Upper lobe of left lung (tissue), 6 donors: Measurements from ENCODE around the gene ANKRD60. TPM values are rescaled to one million over a fixed set of nuclear protein-coding genes. Genes with fewer than 3 reads are reported as not detected.

Experiments
- ATAC-seq, 2 donors: fragments of 200-7000 bp; cut with Tn5 transposase; one replicate each; pipeline ENCODE4 v1.9.1; 2022; ENCODE audit warnings: mild to moderate bottlenecking in 2 of 2, moderate library complexity in 2 of 2; ENCODE audit not compliant: low FRiP score in 2 of 2
- DNase-seq, 2 donors: peaks; one replicate each; pipeline ENCODE4 v3.0.0-alpha.2; 2019 to 2020
- H3K27ac ChIP-seq, 4 donors: fragments of 200-600 bp; sonication (generic); one replicate each; pipeline ENCODE4 v1.5.1; 2016 to 2019
- H3K27me3 ChIP-seq, 4 donors: fragments of 200-600 bp; sonication (generic); one replicate each; pipeline ENCODE4 v1.5.1; 2017 to 2019
- H3K36me3 ChIP-seq, 4 donors: fragments of 200-600 bp; sonication (generic); one replicate each; pipeline ENCODE4 v1.5.1; 2016 to 2019
- H3K4me1 ChIP-seq, 4 donors: fragments of 200-600 bp; sonication (generic); one replicate each; pipeline ENCODE4 v1.5.1; 2018 to 2019
- H3K4me3 ChIP-seq, 4 donors: fragments of 200-600 bp; sonication (generic); one replicate each; pipeline ENCODE4 v1.5.1; 2017 to 2019; ENCODE audit warnings: mild to moderate bottlenecking in 2 of 4, moderate library complexity in 1 of 4
- H3K9me3 ChIP-seq, 4 donors: fragments of 200-600 bp; sonication (generic); one replicate each; pipeline ENCODE4 v1.5.1; 2018 to 2019
- CTCF ChIP-seq, 6 experiments: fragments of 450-650 bp in 4 of 6; fragments of 200-600 bp in 2 of 6; sonication (generic) in 2 of 6; IDR thresholded peaks; one replicate each; pipeline ENCODE4 v1.5.1; 2016 to 2019; ENCODE audit warnings: antibody characterized with exemption in 6 of 6
- EP300 ChIP-seq, 4 donors: sonication (generic); formaldehyde crosslinking; IDR thresholded peaks; one replicate each; pipeline ENCODE4 v1.5.1; 2017; ENCODE audit warnings: antibody characterized with exemption in 4 of 4, control low read depth in 2 of 4
- POLR2A ChIP-seq, 4 donors: fragments of 450-650 bp; IDR thresholded peaks; one replicate each; pipeline ENCODE4 v1.5.1; 2016 to 2017; ENCODE audit warnings: antibody characterized with exemption in 4 of 4, mild to moderate bottlenecking in 2 of 4
- POLR2AphosphoS5 ChIP-seq, 2 donors: sonication (generic); formaldehyde crosslinking; IDR thresholded peaks; one replicate each; pipeline ENCODE4 v1.5.1; 2017; ENCODE audit warnings: antibody characterized with exemption in 2 of 2
- WGBS, 2 donors: methylation state at CpG; one replicate each; pipeline ENCODE4 v1.1.5; 2017 to 2018; 5-methylcytosine and 5-hydroxymethylcytosine counted together
- total RNA-seq, 6 donors: library from RNA; depleted of rRNA in 4 of 6; stranded (reverse); fragments of >200 nt in 4 of 6; gene quantifications; one replicate each; pipeline versions ENCODE4 v1.1.0 to v1.2.1, GENCODE V29; 2016 to 2021
- donor health status: DM: no; HTN: no; CAD: no; lungs with moderate emphysema.
- donor health status: DM: no; HTN: yes; CAD: no; lungs with severe emphysema.

The ANKRD60 gene
- total RNA-seq, 6 donors from 2014 or later = not detected

- peaks cover 0 to 9% (median 0%) of the 10 kb centered on the region in 4 donors for H3K36me3 ChIP-seq
- ATAC-seq (no peak), DNase-seq (no peak)
- peaks cover 3 to 21% (median 10%) of the 10 kb centered on the region in 4 donors for H3K27me3 ChIP-seq
- WGBS, 2 donors = 94 to 100% methylated on average over 4 to 5 of the region's 5 CpGs
- no peaks in the 10 kb centered on the region for H3K9me3 ChIP-seq
- H3K4me3 ChIP-seq = no peak overlapping the region
- TF ChIP-seq EP300 (IDR thresholded peaks at IDR 0.05) (no peak), POLR2A (IDR thresholded peaks at IDR 0.05) (no peak), POLR2AphosphoS5 (IDR thresholded peaks at IDR 0.05) (no peak), CTCF (IDR thresholded peaks at IDR 0.05) (no peak)
- peaks cover 4 to 11% (median 8%) of the 10 kb centered on the region in 4 donors for H3K4me1 ChIP-seq
- H3K27ac ChIP-seq = no peak overlapping the region
These were observed 906 bp downstream of the ANKRD60 start for GRCh38 chr20:58227391-58228102.

GRCh38 chr20:58225452-58226200, 2.8 kb downstream of the ANKRD60 start:
- Histone ChIP-seq H3K27me3 (peaks cover 3 to 21% (median 10%) of the 10 kb centered on the region in 4 donors), H3K36me3 (no peaks in the 10 kb centered on the region), H3K27ac (no peak overlapping the region), H3K4me1 (peaks cover 4 to 11% (median 8%) of the 10 kb centered on the region in 4 donors), H3K4me3 (no peak overlapping the region), H3K9me3 (no peaks in the 10 kb centered on the region)
- DNase-seq (no peak), ATAC-seq (no peak)
- TF ChIP-seq EP300 (IDR thresholded peaks at IDR 0.05) (no peak), CTCF (IDR thresholded peaks at IDR 0.05) (no peak), POLR2AphosphoS5 (IDR thresholded peaks at IDR 0.05) (no peak), POLR2A (IDR thresholded peaks at IDR 0.05) (no peak)
- WGBS, 2 donors = 58 to 69% methylated on average over 13 to 15 of the region's 15 CpGs

GRCh38 chr20:58224974-58225373, 3.5 kb downstream of the ANKRD60 start:
- Histone ChIP-seq H3K9me3 (no peaks in the 10 kb centered on the region), H3K27ac (no peak overlapping the region), H3K4me1 (peaks cover 4 to 11% (median 8%) of the 10 kb centered on the region in 4 donors), H3K27me3 (peaks cover 3 to 21% (median 10%) of the 10 kb centered on the region in 4 donors), H3K4me3 (no peak overlapping the region), H3K36me3 (no peaks in the 10 kb centered on the region)
- 36 to 48% methylated on average over 5 of the region's 5 CpGs for WGBS, 2 donors
- ATAC-seq = no peak
- TF ChIP-seq POLR2A (IDR thresholded peaks at IDR 0.05) = no peak
- no peak for TF ChIP-seq EP300 (IDR thresholded peaks at IDR 0.05)
- TF ChIP-seq POLR2AphosphoS5 (IDR thresholded peaks at IDR 0.05) = no peak
- TF ChIP-seq CTCF (IDR thresholded peaks at IDR 0.05) = no peak
- DNase-seq = no peak

- Histone ChIP-seq H3K27ac (no peak overlapping the region), H3K27me3 (peaks cover 3 to 19% (median 9%) of the 10 kb centered on the region in 4 donors), H3K4me3 (no peak overlapping the region)
These were observed 4.4 kb downstream of the ANKRD60 start for GRCh38 chr20:58224097-58224496.

More at GRCh38 chr20:58224097-58224496, 4.4 kb downstream of the ANKRD60 start:
- 85 to 86% methylated on average over 5 of the region's 5 CpGs for WGBS, 2 donors
- DNase-seq (no peak), ATAC-seq (no peak)
- Histone ChIP-seq H3K36me3 (no peaks in the 10 kb centered on the region), H3K9me3 (peaks cover 0 to 7% (median 1%) of the 10 kb centered on the region in 4 donors), H3K4me1 (peaks cover 4 to 11% (median 8%) of the 10 kb centered on the region in 4 donors)
- TF ChIP-seq POLR2A (IDR thresholded peaks at IDR 0.05) (no peak), CTCF (IDR thresholded peaks at IDR 0.05) (no peak), EP300 (IDR thresholded peaks at IDR 0.05) (no peak), POLR2AphosphoS5 (IDR thresholded peaks at IDR 0.05) (no peak)
